ENCODE measurements around the gene KRT10. TPM values are rescaled to one million over a fixed set of nuclear protein-coding genes. Genes with fewer than 3 reads are reported as not detected.
"Not testable (repeated sequence)": the region's sequence is repeated elsewhere in the genome, so short reads cannot be mapped to it uniquely, and the experiment has no call there.

Gene KRT10
- 10 to 100 TPM; 33.0 to 44.7 (median 41.0) TPM for polyA plus RNA-seq (ENCODE audit: insufficient read length in 3 of 3)

DNA sequence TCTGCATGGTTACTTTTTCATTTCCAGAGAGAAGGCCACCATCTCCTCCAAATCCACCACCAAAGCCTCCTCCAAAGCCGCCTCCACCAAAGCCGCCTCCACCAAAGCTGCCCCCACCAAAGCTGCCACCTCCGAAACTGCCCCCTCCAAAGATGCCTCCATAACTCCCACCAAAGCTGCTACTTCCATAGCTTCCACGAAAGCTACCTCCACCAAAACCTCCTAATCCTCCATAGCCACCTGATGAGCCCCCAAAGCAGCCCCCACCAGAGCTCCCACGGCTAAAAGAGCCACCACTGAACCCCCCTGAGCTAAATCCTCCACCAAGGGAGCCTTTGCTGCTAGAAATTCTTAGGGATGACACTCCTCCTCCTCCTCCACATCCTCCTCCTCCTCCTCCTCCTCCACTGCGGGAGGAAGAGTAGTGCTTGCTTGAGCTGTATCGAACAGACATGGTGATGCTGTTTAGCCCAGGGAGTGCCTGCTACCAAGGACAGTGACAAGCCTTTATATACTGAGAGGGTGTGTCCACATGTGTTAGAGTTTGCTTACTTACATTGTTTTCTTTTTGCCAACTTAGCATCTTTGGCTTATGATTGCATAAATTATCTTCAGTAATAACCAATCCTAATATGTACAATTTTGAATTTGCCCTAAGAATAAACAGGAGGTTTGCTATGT lies at the start of gene KRT10:
Gene KRT10, minus strand, starts transcription at position 483 of the 681 bp plus-strand sequence. Its CDS starts 29 bp downstream, at position 454.
- no peak for DNase-seq (ENCODE audit: low read depth in 3 of 3, low spot score in 2 of 3)

DNA sequence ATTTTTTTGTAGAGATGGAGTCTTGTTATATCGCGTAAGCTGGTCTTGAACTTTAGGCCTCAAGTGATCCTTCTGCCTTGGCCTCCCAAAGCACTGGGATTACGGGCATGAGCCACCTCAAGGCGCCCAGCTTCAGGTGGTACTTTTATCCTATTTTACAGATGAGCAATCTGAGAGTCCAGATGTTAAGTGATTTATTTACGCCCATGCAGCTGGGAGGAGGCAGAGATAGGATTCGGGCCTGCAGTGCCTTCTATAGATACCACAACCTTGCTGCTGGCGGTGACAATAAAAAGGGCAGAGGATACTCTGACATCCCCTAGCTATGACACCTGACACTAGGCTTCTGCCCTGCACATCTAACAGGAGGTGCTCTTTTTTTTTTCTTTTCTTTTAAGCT lies 48.9 kb upstream of the KRT10 start:
- DNase-seq (ENCODE audit: low read depth in 3 of 3, low spot score in 2 of 3): no peak

DNA sequence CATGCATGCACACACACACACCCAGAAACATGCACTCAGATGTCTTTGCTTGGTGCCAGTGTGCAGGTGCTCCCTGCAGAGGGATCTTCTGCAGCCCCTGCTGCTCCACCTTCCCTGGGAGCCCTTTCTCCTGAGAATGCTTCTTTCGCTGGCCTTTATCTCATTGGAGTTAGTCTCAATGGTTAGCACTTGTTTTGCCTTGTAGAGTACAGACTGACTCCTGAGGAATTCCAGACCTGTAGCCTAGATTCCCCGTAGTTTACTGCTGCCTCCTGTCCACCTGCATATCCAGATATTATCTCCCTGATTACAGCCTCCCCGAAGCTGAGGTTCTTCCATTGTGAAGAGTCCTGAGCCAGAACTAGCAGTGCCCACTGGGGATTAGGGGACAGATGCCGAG lies 47.7 kb upstream of the KRT10 start:
- DNase-seq (ENCODE audit: low read depth in 3 of 3, low spot score in 2 of 3): no peak

DNA sequence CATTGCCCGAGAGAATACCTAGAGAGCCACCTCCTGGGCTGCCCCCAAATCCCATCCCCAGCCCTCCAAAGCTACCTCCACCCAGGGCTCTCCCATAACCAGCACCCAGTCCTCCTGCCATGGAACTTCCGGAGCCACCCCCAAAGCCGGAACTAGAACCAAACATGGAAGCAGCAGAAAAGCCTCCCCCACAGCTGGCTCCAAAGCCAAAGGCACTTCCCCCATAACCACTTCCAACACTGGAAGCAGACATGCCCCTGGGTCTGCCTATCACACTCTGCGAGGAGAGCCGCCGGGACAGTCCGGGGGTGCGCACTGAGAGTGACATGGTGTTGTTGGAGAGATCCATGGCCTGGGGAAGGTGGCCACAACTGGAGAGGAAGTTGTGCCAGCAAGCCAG lies 44.4 kb upstream of the KRT10 start, which contains the start of gene KRT12:
Gene KRT12, minus strand, starts transcription at position 386 of the 400 bp plus-strand sequence. Its CDS starts 37 bp downstream, at position 349.
- no peak for DNase-seq (ENCODE audit: low read depth in 3 of 3, low spot score in 2 of 3)

DNA sequence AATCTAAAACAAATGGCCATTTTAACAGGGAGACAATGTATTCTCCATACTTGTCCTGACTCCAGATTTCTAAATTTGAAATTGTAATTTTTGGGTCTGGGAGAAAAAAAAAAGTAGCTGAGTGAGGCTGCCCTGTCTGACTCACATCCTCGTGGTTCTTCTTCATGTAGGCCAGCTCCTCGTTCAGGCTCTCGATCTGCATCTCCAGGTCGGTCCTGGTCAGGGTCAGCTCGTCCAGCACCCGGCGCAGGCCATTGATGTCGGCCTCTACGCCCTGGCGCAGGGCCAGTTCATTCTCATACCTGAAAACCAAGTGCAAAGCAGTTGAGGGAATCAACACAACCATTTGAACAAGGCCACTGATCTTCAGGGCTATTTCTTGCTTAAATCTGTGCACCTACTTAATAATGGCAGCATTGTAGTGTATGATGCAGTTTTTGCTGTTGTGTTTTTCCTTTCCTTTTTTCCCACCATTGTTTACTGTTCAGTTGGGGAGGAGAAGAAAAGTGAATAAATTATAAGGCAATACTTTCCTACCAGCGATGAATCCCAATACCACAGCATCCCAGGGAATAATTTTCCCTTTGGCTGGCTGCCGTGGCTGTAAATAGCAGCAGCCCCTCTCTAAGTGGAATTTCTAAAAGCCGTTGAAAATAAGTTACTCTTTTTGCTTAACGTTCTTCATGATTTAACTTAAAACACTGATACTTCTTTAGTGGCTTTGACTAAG lies 42.4 kb upstream of the KRT10 start:
- DNase-seq (ENCODE audit: low read depth in 3 of 3, low spot score in 2 of 3): no peak

DNA sequence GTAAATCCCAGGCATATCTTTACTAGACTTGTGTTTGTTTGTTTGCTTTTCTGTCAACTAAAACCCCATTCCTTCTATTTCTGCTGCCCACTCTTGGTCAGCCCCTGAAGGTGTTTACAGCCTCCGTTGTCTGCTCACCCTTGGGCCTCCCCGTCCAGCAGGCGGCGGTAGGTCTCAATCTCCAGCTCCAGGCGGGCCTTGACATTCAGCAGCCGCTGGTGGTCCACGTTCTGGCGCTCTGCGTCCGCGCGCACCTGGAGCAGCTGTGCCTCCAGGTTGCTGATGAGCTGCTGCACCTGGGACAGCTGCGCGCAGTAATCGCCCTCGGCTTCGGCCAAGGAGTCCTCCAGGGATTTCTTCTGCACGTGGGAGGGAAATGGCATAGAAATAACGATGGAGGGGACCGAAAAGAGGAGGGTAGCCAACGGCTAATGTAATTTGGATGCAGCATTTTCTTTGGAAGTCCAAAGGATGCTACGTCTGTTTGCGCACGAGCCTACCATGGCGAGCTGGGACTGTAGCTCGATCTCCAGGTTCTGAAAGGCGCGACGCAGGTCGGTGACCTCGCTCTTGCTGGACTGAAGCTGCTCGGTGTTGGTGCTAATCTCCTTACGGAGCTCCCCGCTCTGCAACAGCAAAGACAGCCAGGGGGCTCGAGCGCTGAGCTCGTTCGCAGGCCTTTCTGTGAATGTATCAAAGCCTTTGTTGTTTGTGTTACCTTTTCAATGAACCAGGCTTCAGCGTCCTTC lies 40.7 kb upstream of the KRT10 start:
- no peak for DNase-seq (ENCODE audit: low read depth in 3 of 3, low spot score in 2 of 3)

DNA sequence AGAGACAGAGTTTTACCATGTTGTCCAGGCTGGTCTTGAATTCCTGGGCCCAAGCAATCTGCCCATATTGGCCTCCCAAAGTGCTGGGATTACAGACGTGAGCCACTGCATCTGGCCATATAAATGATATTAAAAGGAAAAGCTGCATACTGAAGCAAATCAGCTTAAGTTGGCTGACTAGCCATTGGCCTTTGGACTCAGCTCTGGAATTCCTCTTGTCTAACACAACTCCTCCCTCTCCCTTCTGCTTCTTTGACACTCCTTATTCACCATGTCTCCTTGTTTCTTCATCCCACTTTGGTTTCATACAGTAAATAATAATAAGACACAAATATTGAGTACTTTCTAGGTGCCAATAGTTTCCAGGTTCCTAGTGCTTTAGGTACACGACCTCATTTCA lies 37.1 kb upstream of the KRT10 start:
- no peak for DNase-seq (ENCODE audit: low read depth in 3 of 3, low spot score in 2 of 3)

DNA sequence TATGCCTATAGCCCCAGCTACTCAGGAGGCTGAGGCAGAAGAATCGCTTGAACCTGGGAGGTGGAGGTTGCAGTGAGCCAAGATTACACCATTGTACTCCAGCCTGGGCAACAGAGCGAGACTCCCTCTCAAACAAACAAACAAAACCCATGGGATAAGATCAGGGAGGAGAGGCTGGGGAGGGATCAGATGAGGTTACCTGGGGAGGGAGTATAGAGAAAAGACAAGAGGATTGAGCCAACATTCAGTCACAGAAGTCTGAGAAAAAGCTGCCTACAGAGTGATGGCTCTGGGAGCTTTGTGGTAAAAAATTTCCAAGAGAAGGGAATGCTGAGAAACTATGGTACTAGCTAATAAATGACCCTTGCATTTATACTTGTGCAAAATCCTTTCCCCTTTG lies 36.3 kb upstream of the KRT10 start:
- not testable (repeated sequence) for DNase-seq (ENCODE audit: low read depth in 3 of 3, low spot score in 2 of 3)

DNA sequence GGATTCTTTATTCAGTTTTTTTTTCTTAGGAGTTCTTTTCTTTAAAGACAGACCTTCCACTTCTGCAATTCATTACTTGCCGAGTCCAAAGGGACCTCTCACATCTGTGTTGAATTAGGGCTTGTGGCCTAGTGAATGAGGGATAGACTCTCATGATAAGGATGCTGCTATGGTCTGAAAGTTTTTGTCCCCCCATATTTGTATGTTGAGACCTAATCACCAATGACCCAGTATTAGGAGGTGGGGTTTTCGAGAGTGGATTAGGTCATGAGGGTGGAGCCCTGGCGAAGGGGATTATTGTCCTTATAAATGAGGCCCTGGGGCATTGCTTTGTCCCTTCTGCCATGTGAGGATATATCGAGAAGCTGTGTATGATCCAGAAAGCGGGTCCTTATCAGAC lies 35.1 kb upstream of the KRT10 start:
- no peak for DNase-seq (ENCODE audit: low read depth in 3 of 3, low spot score in 2 of 3)

DNA sequence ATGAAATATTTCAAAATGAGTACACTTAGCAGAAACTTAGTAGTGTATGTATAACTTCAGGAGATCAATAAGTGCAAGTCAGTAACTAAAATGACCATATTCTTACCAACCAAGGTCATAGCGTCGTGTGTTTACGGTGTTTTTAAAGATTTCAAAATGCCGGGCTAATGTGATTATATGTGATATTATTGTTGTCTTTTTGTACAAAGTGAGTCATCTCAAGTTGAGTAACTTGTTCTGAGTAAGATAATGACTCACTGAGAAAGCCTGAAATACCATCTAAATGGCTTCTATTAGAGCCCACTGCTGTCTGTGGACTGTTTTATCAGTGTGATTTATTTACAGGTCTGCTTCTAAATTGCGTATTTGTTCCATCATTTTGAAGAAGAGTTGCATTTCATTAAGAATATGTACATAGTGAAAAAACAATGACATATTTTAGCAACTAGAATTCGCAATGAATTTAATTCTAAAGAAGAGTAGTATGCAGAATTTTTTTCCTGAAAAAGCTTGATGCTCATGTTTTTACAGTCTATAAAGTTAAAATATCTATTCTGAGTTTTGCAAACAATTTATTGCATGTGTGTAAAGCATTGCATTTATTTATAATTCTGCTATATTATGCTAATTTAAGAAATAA lies 31.9 kb upstream of the KRT10 start:
- no peak for DNase-seq (ENCODE audit: low read depth in 3 of 3, low spot score in 2 of 3)

DNA sequence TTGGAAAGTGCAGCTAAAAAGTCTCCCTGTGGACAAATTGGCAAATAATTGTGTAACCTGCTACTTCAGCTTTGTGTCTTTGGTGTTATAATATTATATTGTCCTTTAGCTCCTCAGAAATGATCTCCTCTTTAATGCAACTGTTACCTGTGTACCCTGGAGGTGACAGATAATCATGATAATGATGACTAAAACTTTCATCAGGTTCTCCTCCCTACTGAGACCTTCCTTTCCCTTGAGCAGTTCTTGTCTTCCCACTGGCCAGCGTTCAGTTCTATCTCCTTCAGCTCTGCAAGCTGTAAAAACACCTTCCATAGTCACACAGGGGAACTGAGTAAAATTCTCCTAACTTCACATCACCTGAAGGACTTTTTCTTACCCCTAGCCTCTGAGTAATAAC lies 29.9 kb upstream of the KRT10 start:
- no peak for DNase-seq (ENCODE audit: low read depth in 3 of 3, low spot score in 2 of 3)

DNA sequence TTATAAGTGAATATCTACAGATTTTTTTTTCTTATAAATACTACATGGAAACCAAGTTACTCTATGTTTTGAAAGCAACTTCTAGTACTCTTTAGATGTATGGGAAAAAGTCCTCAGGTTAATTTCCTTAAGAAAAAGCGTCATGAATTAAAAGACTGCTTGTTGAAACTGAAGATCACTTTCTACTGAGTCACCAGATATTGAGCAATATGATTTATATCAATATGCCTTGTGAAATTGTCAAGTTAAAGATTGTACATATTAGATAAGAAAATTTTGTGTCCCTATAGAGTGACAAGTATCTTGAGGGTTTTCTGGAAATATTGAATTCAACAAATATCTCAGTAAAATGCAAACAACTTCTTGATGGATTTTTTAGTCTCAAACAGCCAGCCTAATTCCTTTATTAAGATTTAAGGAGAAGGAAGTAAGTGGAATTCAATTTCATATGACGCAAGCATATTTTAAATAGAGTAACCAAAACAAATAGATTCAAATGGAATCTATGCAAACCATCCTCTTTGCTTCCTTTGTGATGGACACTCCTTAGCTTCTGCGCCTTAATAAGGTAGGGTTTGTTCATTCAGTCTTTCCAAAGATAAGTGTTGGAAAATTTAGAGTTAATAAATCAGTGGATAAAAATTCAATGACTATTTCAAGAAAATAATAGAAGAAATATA lies 28.0 kb upstream of the KRT10 start:
- no peak for DNase-seq (ENCODE audit: low read depth in 3 of 3, low spot score in 2 of 3)

DNA sequence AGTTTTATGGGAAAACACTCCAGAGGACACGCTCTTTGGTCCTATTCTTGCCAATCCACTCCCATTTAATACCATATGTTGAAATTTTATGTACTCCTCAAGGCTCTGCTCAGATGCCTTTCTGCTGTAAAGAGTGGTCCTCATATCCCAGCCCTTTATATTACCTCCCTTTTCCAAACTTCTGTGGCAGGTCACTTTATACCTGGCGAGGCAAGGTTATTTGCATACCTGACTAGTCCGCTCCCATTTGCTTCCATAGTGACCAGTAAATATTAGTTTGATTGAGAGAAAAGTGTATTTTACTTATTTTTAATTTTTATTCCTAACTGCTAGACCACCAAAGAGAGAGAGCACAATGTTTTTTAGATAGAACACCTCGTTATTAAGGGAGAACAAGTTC lies 27.3 kb upstream of the KRT10 start:
- DNase-seq (ENCODE audit: low read depth in 3 of 3, low spot score in 2 of 3): no peak

DNA sequence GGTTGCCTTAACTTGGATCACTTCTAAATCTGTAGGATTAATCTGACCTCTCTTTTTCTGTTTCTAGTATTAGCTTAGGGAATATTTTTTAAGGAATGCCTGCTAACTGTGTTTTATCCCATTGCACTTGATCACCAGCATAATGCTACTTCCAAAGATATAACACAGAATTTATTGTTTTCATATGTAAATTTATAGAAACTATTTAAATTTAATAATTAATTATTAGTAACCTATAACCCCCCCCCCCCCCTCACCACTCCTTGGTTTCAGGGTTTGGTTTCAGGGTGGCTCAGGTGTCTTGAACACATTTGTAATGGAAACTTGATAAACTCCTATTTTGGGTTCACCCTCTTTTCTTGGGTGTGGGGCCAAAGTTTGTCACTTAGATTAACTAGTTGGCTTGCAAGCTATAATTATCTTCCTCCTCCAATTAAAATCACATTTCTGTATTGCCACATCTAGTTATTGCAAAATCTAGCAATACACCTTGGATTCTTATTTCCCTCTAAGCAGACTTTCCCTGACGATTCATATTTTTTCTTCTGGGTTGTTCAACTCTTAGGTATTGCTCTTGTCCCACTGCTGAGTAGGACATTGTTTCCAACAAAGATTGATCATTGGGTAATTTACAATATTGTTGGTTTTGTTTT lies 26.3 kb upstream of the KRT10 start:
- DNase-seq (ENCODE audit: low read depth in 3 of 3, low spot score in 2 of 3): no peak

DNA sequence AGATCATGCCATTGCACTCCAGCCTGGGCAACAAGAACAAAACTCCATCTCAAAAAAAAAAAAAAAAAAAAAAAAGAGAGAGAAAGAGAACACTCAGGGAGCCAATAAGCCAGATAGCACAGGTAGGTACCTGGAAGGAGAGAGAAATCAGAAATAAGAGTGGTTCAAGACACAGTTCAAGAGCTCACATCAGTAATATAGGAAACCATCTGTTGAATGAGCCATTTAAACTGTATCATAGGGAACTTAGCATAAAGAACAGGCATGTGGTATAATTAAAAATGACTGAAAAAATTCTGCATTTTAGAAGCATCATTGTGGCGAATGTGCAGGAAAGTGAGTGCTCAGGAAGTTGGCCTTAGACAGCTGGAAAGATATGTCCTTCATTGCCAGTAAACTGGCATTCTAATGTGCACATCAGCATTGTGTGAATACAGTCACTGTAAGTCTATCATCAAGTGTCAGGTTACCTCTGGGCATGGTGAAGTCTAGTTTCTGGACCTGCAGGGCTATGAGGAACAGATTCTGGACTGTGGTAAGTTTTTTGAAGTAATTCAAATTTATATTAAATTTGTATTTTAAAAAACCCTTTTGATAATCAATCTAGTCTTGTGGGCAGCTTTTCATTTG lies 24.2 kb upstream of the KRT10 start:
- no peak for DNase-seq (ENCODE audit: low read depth in 3 of 3, low spot score in 2 of 3)

DNA sequence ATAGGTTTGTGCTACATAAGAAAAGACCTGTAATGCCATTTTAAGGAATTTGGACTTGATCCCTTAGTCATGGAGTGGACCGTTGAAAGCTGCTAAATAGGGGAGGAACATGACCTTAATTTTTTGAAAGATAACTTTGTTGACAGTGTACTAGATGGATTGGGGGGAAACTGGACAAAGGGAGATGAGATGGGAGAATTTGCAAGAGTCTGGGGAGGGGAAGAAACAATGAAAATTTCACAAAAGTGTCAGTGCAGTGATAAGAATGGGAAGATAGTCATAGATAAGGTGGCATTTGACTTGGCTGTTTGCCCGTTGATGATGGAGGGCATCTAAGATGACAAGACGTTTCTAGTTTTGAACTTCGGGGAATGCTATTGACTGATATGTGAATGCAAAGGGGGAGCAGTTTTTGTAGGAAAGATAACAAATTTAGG lies 22.3 kb upstream of the KRT10 start:
- DNase-seq (ENCODE audit: low read depth in 3 of 3, low spot score in 2 of 3): no peak

DNA sequence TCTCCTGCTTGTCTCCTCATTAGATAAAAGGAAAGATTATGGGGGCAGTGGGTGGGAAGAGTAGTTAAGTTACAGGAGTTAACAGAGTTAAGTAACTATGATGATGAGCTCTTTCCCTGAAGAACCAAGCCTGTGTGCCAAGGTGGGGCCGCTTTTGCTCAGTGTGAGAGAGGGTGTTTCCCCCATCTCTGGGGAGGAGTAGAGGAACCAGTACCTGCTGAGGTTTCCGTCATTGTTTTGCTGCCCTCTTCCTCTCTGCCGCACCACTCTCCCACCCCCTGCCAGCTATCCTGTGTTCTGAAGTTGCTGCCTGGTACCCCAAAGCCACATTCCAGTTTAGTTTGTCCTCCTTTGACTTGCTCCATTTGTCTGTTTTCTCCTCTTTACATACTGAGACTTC lies 20.8 kb upstream of the KRT10 start:
- no peak for DNase-seq (ENCODE audit: low read depth in 3 of 3, low spot score in 2 of 3)

DNA sequence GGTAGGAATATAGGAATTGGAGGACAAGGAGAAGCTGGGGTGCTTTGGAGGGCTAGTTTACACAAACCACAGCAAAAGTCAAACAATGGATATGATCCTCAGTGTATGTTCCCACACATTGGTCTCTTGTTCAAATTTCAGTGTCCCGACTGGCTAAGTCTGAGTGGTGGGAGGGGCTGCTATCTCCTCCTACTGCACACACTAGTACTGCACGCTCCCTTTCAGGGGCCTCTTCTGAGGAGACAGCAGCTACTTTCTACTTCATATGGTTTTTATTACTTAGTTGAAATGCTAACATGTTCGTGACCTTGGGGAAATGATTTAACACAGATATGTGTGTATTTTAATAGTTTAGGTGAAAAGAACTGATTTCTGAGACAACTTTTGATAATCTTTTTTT lies 18.8 kb upstream of the KRT10 start:
- DNase-seq (ENCODE audit: low read depth in 3 of 3, low spot score in 2 of 3): no peak

DNA sequence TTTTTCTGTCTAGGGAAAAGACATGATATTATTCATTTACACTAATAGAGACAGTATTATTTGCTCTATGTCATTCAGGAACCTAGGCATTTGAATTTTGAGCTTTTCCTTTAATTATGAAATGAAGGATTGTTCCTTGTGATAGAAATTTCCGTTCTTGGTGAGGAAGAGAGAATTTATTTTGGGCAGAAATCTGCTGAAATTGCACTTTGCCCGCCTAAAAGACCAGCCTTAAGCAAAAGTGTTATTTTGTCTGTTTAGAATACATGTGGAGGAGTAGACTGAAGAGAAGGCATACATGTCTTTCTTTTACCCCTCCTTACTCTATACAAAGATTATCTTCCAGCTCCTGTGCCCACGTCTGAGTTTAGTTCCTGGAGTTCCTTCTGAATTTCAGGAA lies 16.8 kb upstream of the KRT10 start:
- no peak for DNase-seq (ENCODE audit: low read depth in 3 of 3, low spot score in 2 of 3)

All from right renal cortex interstitium (tissue), 3 donors.